Esophagus muscularis mucosa (tissue), 3 donors: ENCODE measurements around the gene DIDO1.

Source experiments
- CTCF ChIP-seq, 3 experiments: fragments of 200-600 bp in 2 of 3; fragments of 450-650 bp in 1 of 3; sonication (generic) in 2 of 3; IDR thresholded peaks; one replicate each; pipeline ENCODE4 v1.5.1; 2017 to 2019; ENCODE audit warnings: antibody characterized with exemption in 3 of 3, mild to moderate bottlenecking in 2 of 3, moderate library complexity in 1 of 3
- POLR2A ChIP-seq: fragments of 450-650 bp; IDR thresholded peaks from one replicate; pipeline ENCODE4 v1.6.1; 2017; ENCODE audit warnings: antibody characterized with exemption, moderate library complexity, mild to moderate bottlenecking, low read depth
- POLR2AphosphoS5 ChIP-seq, 2 donors: sonication (generic); formaldehyde crosslinking; IDR thresholded peaks; one replicate each; pipeline ENCODE4 v1.6.1; 2017; ENCODE audit warnings: antibody characterized with exemption in 2 of 2

- TF ChIP-seq POLR2A (no peak), CTCF (IDR thresholded peaks at IDR 0.05) (no peak), POLR2AphosphoS5 (IDR thresholded peaks at IDR 0.05) (no peak)
Observed at GRCh38 chr20:62890444-62890843, 35.9 kb downstream of the DIDO1 start.
